OCI-M2 (cell line): ENCODE measurements around the gene DUSP22.
"Not testable (repeated sequence)": the region's sequence is repeated elsewhere in the genome, so short reads cannot be mapped to it uniquely, and the experiment has no call there.

Experiments
- DNase-seq: peaks from one replicate; lab custom pipeline; 2025; ENCODE audit not compliant: unreplicated experiment; lab: John Stamatoyannopoulos, UW

The DUSP22 gene

DNA sequence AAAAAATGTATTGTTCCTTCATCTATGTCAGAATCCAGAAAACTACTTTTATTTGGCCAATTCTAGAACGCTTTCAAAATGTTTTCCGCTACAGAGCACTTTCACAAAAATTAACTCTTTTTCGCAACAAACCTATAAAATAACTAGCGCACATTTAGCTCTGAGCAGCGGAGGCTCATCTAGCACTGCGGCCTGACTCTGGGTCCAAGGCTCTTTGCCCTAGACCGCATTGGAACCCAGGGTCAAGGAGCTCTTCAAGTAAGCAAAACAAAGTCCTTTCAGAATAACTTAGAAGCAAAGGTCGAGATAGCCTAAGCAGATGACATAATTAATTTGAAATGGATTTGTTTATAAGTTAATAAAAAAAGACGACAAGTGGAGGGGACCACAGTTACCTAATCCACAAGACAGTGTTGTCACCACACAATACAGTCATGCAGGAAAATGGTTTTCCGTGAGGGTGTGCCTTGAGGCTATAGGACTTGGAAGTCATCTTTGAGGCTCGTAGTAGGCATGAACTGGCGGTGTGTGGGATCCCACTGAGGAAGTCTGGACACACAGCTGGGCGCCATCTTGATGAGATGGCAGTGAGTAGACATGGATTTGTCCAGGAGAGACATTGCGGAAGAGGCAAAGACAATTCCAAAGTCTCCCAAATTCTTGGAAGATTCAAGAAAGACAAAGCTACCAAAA is 70.1 kb downstream of the DUSP22 start:
- DNase-seq, result no peak

DNA sequence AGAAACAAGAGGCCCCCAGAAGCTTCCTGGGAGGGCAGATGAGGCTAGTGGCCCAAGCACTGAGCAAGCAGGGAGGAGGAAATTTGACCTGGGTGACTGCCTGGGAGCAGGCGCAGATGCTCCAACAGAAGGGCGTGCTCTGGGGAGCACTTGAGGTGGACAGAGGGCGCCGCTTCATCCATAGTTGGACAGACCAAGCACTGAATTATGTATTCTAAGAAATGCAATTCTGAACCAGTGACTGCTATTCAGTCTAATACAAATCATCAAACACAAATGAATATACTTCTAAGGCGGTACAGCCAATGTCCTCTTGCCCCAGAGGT is 70.6 kb downstream of the DUSP22 start:
- DNase-seq, result no peak

DNA sequence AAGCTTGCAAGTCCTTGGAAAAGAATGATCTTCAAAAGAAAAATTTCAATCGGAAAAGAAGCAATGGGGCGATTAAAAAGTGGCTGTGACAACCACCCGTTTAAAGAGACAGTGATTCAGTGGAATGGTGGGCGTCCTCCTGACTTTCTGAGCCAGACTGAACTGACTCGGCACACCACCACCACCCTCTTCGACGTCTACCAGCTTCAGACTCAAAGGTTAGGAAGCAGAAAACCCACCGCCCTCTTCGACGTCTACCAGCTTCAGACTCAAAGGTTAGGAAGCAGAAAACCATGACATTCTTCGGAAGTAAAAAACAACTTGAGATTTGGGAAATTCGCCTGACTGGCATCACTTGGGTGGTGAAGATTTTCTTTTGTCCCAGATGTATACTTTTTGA is 71.0 kb downstream of the DUSP22 start:
- DNase-seq, result no peak

DNA sequence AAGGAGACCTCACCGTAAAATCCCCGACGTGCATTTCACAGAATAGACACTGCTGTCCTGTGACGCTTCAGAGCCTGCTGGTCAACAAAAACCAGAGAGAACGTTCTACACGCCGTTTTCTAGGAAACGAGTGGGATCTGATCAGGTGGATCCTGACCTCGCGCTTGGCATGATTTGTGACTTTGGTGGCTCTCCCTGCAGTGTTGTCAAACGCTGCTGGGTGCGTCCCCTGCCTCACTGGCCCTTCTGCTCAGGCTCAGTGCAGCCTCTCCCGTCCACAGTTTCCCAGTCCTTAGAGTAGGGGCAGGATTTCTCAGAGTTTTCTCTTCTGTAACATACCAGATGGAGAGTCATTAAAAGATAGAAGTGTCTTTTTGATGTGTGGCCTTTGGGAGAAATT is 71.6 kb downstream of the DUSP22 start:
- no peak for DNase-seq

DNA sequence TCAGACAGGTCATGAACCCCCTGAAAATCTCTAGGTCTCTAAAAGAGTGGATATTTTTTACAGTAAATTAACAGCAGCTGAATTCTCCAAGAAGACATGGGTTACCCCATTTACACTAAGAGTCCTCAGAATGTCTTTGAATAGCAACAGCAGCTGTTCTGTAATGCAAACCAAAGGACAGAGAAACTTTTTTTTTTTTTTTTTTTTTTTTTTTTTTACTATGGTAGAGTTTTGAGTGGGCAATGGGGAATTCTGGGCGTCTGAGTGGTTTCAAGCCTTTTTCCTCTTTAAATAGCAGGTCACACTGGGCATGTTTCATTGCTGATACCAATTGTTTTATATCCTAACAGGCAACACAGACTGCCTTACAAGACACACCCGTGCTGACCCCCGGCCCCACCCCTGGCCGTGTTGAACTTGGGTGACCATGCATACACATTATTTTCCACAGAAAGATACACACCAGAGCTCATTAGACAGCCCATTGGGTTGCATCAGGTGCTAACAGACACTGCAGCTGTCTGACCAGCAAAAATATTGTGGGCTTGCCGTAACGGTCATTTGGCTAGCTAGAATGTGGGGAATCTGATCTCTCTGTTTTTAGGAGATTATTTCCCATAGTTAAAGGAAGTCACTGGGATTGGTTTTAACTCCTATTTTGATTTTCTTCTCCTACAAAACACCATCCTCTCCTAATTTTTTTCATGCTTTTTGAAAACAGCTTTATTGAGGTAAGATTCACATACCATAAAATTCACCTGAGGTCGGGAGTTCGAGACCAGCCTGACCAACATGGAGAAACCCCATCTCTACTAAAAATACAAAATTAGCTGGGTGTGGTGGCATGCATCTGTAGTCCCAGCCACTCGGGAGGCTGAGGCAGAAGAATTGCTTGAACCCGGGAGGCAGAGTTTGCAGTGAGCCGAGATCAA is 72.6 kb downstream of the DUSP22 start:
- no peak for DNase-seq

DNA sequence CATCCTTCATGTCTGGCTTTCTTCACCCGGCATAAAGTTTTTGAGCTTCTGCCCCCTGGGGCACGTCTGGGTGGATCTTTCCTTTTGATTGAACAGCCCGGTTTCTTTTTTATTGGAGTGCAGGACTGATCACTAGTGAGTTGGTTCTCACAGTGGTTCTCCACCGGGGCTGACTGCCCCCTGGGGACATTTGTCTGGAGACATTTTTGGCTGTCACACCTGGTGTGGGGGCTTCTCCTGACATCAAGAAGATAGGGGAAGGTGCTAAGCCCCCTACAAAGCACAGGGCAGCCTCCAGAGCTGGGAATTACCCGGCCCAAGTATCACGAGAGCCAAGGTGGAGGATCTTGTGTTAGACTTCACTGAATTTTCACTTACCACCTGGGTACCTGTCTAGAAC is 73.5 kb downstream of the DUSP22 start:
- DNase-seq, result no peak

DNA sequence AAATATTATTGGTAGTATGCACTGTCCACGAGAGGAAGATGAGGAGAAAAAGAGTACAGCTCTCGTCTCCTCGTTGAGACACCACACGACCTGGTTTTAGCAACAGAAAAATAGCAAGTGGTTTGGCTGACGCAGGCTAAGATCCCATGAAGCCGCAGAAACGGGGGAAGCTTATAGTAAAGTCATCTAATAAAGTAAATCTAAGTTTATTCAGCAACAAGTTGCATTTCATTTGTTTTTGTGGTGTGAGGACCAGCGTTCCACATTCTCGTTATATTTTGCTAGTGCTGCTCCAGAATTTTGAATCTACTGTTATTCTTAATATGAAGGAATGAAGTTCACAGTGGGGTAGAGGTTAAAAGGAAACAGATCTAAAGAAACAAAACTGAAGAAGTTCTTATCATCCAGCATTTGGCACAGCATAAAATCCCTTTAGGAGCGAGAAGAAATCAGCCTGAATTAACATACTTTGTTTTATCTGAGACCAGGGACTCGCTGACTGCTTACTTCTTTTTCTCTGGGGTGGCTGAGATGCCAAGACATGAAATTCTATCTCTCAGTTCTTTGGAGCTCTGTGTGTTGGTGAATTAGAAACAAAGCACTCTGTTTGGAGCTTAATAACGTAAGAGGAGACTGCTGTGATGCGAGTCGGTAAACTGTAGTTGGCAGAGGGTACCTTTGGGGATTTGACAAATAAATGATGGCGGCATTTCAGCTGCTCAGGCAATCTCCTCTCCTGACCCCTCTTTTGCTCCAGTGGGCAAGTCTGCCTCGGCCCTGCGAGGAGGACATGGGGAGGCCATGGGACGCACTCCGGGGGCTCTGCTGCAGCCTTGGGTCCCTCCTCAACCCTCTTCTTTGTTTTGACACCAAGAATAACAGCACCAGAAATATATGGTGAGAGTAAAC is 74.4 kb downstream of the DUSP22 start:
- no peak for DNase-seq

DNA sequence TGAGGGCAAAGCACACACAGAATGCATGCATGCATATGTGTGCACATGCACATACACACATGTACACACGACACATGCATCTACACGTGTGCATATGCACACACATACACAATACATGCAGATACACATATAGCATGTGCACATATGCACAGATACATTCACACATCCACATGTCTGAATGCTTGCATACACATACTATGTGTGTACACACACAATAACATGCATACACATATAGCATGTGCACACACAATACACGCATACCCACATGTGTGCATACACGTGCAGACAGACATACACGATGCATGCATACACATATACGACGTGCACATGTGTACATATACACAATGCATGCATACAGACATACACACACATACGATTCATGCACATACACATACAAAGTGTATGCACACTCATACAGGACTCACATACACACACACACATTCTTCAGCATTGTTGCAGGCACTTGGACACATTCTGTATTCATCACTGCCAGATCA is 75.1 kb downstream of the DUSP22 start:
- DNase-seq, result no peak

DNA sequence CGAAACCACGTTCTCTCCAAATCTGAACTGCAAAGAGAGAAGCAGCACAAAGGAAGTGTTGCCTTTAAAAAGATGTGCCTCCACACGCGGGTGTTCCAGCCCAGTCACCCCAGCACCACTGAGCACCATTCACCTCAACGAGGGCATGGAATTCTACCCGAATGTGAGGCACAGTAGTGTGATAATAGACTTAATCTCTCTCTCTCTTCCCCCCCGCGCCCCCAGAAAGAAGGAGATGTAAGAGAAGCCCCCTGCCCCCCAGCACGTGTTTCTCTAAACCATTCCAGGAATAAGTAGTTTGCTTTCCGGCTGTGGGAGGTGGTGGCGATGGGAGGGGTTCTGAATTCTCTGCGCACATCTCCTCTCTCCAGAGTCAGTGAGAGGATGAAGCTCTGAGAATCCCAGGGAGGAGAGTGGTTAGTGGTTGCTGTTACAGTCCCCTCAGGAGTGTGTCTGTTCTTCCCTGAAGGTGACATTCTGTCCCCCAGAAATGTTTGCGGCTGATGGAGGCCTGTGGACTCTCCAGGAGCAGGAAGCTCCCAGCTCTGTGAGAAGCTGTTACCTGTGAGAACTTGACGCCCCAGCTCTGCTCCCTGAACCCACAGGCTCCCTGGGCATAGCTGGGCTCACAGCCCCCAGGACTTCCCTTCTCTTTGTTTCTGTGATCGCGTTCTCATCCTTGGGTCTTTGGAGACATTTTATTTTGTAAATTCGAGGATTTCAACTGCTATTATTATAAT is 75.8 kb downstream of the DUSP22 start:
- no peak for DNase-seq

DNA sequence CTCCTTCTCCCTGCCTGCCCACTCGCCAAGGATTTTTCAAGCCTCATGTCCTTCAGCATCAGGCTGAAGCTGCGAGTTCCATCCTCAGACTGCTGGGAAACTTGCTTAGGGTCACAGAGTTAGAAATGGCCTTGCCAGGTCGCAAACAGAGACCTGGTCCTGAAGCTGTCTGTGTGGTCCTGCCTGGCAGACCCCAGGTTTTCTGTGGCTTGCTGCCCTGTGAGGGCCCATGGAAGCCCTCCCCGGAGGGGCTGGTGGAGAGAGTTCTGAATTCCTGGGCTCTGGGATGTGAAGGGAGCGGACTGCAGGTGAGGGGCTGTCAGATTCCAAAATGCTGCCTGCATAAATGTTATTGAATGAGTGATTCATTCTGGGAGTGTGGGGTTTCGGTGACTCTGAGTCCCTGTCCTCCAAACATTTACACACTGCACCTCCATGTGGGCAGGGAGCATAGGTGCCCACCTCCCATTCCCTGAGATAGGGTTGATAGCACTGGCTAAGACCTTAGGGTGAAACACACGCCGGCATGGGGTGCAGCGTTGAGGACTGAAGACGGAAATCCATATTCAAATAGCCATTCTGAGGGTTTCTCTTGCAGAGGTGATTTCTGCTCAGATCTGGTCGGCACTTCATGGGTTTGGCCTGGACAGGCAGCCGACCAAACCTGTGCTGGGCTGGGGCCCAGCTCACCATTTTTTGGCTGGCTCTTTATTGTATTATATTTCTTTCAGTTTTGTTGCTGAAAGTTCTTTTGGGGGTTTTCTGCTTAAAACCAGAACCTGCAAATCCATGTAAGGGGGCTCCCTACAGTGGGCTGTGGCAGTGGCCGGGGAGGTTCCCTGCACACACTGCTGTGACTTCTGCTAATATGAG is 77.5 kb downstream of the DUSP22 start:
- DNase-seq, result no peak

DNA sequence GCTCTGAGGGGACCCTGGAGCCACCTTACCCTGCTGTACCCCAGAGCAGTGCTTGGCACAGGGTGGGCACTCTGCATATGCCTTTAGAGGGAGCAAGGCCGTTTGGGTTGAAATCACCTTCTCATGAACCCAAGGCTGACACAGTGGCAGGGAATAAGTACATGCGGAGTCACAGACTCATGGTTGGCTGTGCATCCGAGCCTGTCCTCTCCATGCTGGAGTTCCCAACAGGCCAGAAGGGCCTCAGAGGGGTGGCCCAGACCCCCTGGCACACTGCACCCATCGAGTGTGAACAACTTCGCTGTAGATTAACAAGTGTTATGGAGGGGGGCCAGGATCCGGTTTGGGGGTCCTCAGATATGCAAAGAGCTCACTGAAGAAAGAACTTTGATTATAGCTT is 78.3 kb downstream of the DUSP22 start:
- DNase-seq, result no peak

DNA sequence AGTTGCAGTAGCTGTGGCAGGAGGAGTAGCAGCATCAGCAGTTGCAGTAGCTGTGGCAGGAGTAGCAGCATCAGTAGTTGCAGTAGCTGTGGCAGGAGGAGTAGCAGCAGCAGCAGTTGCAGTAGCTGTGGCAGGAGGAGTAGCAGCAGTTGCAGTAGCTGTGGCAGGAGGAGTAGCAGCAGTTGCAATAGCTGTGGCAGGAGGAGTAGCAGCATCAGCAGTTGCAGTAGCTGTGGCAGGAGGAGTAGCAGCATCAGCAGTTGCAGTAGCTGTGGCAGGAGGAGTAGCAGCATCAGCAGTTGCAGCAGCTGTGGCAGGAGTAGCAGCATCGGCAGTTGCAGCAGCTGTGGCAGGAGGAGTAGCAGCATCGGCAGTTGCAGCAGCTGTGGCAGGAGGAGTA is 79.6 kb downstream of the DUSP22 start:
- not testable (repeated sequence) for DNase-seq

DNA sequence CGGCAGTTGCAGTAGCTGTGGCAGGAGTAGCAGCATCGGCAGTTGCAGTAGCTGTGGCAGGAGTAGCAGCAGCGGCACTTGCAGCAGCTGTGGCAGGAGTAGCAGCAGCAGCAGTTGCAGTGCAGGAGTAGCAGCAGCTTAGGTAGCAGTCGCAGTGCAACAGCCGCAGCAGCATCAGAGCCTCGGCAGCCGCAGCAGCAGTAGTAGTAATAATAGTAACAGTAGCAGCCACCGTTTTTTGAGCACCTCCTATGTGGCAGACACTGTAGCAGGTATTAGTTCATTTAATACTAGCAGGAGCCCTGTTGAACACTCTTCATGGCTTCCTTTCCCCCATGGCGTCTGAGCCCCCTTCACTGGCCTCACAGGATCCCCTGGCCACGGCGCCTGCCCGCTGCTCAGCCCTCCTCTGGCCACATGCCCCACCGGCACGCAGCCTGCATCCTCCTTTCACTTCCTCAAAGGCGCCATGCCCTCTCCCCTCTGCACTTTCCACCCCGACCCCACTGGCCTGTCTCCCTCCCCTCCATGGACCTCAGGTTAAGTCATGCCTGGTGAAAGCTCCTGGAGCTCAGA is 80.1 kb downstream of the DUSP22 start:
- DNase-seq, result no peak

DNA sequence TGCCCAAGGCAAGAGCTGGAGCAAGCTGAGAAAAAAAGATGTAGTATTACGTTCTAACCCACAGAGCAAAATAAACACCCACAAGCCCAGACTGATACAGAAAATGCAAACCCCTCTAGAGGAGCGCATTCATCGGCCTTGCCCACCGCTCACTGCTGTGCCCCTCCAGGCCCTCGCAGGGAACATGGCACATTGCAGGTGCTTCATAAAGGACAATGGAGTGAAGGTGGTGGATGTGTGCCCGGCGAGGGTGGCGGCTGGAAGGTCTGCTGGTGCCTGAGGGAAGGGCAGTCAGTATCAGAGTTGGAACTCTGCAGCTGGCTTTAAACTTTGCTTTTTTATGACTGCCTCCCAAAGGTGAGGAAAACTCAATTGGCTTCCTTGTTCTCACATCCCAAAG is 80.7 kb downstream of the DUSP22 start:
- DNase-seq, result no peak

DNA sequence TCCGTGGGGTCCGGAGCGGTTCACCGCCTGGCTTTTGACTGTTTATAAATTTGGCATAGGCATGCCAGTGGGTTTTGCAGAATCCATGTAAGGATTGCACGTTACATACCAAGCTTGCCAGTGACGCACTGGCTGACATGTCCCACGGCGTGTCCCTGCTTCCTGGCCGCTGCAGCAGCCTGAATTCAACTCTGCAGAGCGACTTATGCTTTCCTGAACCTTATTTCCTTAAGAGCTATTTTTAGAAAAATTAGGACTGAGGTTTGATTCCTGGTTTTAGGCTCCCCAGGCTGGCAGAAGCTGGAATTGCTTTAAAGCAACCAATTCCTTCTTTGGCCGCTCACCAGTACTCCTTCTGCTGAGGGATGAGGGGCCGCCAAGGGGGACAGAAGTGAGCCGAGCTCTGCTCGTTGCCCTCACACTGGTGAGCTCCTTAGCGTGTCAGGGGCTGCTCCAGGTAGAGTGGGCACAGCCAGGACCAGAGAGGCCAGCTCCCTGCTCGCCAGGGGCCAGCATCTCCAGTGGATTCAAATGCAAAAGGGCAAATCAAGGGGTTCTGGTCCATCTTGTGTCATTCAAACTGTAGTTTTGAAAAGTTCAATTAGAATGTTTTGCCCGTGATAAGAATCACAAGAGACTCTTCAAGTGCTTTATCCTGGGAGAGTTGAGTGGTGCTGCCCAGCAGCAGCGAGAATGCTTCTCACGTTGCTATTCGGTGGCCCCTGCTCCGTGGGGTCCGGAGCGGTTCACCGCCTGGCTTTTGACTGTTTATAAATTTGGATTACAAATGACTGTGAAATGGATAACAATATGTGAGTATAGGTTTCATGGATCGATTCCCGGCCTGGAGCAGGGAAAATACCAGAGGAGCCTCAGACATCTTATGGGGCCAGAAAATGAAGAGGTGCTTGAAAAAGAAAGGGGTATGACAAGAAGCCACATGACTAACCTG is 81.8 kb downstream of the DUSP22 start:
- DNase-seq, result no peak

DNA sequence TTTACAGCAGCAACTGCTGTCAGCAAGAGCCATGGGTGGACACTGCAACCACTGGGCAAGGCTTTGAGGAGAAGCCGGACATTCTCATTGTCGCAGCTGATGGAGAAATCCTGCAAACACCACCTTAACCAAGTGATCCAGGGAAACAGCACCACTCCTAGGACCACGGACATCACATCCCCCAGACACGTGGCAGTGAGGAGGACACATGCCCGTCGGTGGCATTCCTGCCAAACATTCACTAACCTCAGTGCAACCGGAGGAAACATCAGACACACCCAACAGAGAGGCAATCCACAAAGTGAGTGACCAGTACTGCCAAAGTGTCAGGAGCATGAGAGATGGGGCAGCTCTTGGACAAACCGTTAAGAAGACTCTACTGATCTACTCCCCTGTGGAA is 82.7 kb downstream of the DUSP22 start:
- DNase-seq, result no peak

DNA sequence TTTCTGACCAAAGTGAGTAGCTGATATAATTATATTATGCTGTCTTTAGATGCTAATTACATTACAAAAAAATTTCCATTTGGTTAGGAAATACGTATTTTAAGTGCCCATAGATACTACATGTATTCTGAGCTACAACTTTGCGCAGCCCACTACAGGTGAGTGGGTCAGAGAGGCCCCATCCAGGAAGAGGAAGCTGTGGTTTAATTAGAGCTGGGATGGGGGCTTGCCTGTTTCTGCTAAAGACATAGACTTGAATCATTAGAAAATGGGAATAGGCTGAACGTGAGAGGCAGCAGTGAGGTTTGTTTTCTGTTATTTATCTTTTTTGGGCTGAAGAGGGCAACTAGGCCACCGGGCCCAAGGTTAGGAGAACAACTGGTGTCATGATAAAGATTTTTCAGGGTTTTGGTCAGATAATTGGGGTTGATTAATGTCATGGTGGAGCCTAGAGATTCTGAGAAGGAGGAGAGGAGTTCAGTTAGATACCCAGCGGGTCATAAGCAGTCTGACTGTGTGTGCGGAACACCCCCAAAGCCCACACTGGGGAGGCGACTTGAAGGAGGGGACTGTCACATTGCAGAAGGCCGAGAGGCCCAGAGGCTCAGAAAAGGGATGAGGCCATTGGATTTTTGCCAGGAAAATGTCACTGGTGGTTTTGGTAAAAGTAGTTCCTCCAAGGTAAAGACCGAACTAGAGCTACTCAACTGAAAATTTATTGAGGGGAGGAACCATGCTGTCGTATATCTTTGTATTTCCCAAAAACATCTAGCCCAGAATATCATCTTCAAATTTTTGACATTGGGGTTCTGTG is 84.7 kb downstream of the DUSP22 start:
- no peak for DNase-seq
